Smooth muscle cell (in vitro differentiated cells): ENCODE measurements around the gene SRSF8. TPM values are rescaled to one million over a fixed set of nuclear protein-coding genes. Genes with fewer than 3 reads are reported as not detected.
"Not testable (repeated sequence)": the region's sequence is repeated elsewhere in the genome, so short reads cannot be mapped to it uniquely, and the experiment has no call there.

Source experiments
- DNase-seq: peaks from one replicate; lab custom pipeline; 2025; ENCODE audit not compliant: unreplicated experiment; lab: John Stamatoyannopoulos, UW
- H2AFZ ChIP-seq: fragments of 200-600 bp; sonication (generic); 2 replicates; pipeline ENCODE4 v1.6.0; 2016; ENCODE audit warnings: antibody characterized with exemption, low read depth, mild to moderate bottlenecking
- H3F3A ChIP-seq: fragments of 200-600 bp; sonication (generic); 2 replicates; pipeline ENCODE4 v1.6.0; 2017; ENCODE audit warnings: antibody characterized with exemption, low read depth
- H3K27ac ChIP-seq: fragments of 200-600 bp; sonication (generic); 2 replicates; pipeline ENCODE4 v1.5.1; 2016; ENCODE audit warnings: low read depth, mild to moderate bottlenecking
- H3K27me3 ChIP-seq: fragments of 200-600 bp; sonication (generic); 2 replicates; pipeline ENCODE4 v1.6.1; 2016; ENCODE audit warnings: low read depth, mild to moderate bottlenecking
- H3K36me3 ChIP-seq: fragments of 200-600 bp; sonication (generic); 2 replicates; pipeline ENCODE4 v1.5.1; 2016; ENCODE audit warnings: low read depth
- H3K4me1 ChIP-seq: fragments of 200-600 bp; sonication (generic); 2 replicates; pipeline ENCODE4 v1.5.1; 2016; ENCODE audit warnings: low read depth
- H3K4me2 ChIP-seq: fragments of 200-600 bp; sonication (generic); 2 replicates; pipeline ENCODE4 v1.6.0; 2016; ENCODE audit warnings: mild to moderate bottlenecking
- H3K4me3 ChIP-seq: fragments of 200-600 bp; sonication (generic); 2 replicates; pipeline ENCODE4 v1.5.1; 2016; ENCODE audit warnings: mild to moderate bottlenecking
- H3K79me2 ChIP-seq: fragments of 200-600 bp; sonication (generic); 2 replicates; pipeline ENCODE4 v1.6.0; 2016; ENCODE audit warnings: low read depth, mild to moderate bottlenecking
- H3K9ac ChIP-seq: fragments of 200-600 bp; sonication (generic); 2 replicates; pipeline ENCODE4 v1.6.0; 2016; ENCODE audit warnings: low read depth
- H3K9me3 ChIP-seq: fragments of 200-600 bp; sonication (generic); replicated peaks from 2 replicates; pipeline ENCODE4 v1.5.1; 2016; ENCODE audit warnings: low read depth
- H4K20me1 ChIP-seq: fragments of 200-600 bp; sonication (generic); 2 replicates; pipeline ENCODE4 v1.6.0; 2016; ENCODE audit warnings: low read depth
- CTCF ChIP-seq: fragments of 200-600 bp; sonication (generic); IDR thresholded peaks from 2 replicates; pipeline ENCODE4 v1.5.1; 2017; ENCODE audit warnings: borderline replicate concordance, mild to moderate bottlenecking, antibody characterized with exemption; ENCODE audit not compliant: insufficient read depth, poor library complexity, severe bottlenecking
- WGBS: methylation state at CpG from one replicate; pipeline ENCODE4 v1.1.7; 2016; ENCODE audit warnings: low lambda C conversion rate; 5-methylcytosine and 5-hydroxymethylcytosine counted together
- polyA plus RNA-seq: library from polyadenylated mRNA; unstranded; fragments of >200 nt; fragmentation: Nextera tagmentation; extraction: Ambion mirVana; gene quantifications from 2 replicates; pipeline ENCODE4 v1.2.1, GENCODE V29; 2016
- total RNA-seq: library from RNA; depleted of rRNA; stranded (reverse); fragments of >200 nt; gene quantifications from 2 replicates; pipeline ENCODE4 v1.2.3, GENCODE V29; 2014

SRSF8 gene
- total and polyA plus RNA-seq, 2 experiments from 2014 or later, result 40.5 to 43.5 TPM

GRCh38 chr11:95033051-95033450 is 33.7 kb upstream of the SRSF8 start:
- Histone ChIP-seq H3K27ac (no peak overlapping the region), H3K27me3 (no peaks in the 10 kb centered on the region), H3F3A (no peaks in the 10 kb centered on the region), H3K9ac (no peak overlapping the region), H2AFZ (no peak overlapping the region), H3K4me3 (no peak overlapping the region), H3K36me3 (no peaks in the 10 kb centered on the region), H3K4me1 (no peaks in the 10 kb centered on the region), H3K4me2 (no peak overlapping the region), H3K79me2 (no peaks in the 10 kb centered on the region), H3K9me3 (no peaks in the 10 kb centered on the region), H4K20me1 (no peaks in the 10 kb centered on the region)
- TF ChIP-seq CTCF, result no peak
- DNase-seq, result no peak
- WGBS, result 79% methylated on average over 1 of the region's 1 CpG

- Histone ChIP-seq H3K27ac (no peak overlapping the region), H4K20me1 (no peaks in the 10 kb centered on the region), H3K36me3 (no peaks in the 10 kb centered on the region), H3K4me3 (no peak overlapping the region), H2AFZ (no peak overlapping the region), H3F3A (no peaks in the 10 kb centered on the region), H3K9me3 (no peaks in the 10 kb centered on the region), H3K4me2 (no peak overlapping the region), H3K9ac (no peak overlapping the region), H3K4me1 (no peaks in the 10 kb centered on the region), H3K27me3 (no peaks in the 10 kb centered on the region), H3K79me2 (no peaks in the 10 kb centered on the region)
- DNase-seq, result no peak
- TF ChIP-seq CTCF, result no peak
- WGBS, result 80% methylated on average over 2 of the region's 2 CpGs
Observed at GRCh38 chr11:95035316-95035715, 31.4 kb upstream of the SRSF8 start.

GRCh38 chr11:95037356-95038035 is 29.2 kb upstream of the SRSF8 start:
- not testable (repeated sequence) for H3K27ac ChIP-seq, H3K4me2 ChIP-seq, H2AFZ ChIP-seq, H3K27me3 ChIP-seq, H3K4me3 ChIP-seq, H3K9me3 ChIP-seq, H4K20me1 ChIP-seq, H3F3A ChIP-seq, DNase-seq, H3K36me3 ChIP-seq, H3K79me2 ChIP-seq, H3K9ac ChIP-seq, H3K4me1 ChIP-seq
- WGBS, result 98% methylated on average over 32 of the region's 71 CpGs

- no peak overlapping the region for H3K9ac ChIP-seq
- H3K27me3 ChIP-seq, result no peaks in the 10 kb centered on the region
- no peaks in the 10 kb centered on the region for H3K4me1 ChIP-seq
- H3F3A ChIP-seq, result peaks cover 3% of the 10 kb centered on the region
- H4K20me1 ChIP-seq, result no peaks in the 10 kb centered on the region
- no peak overlapping the region for H3K4me3 ChIP-seq
- H3K4me2 ChIP-seq, result no peak overlapping the region
- no peaks in the 10 kb centered on the region for H3K9me3 ChIP-seq
- DNase-seq, result no peak
- 100% methylated on average over 1 of the region's 1 CpG for whole genome bisulfite sequencing
- TF ChIP-seq CTCF, result no peak
- no peaks in the 10 kb centered on the region for H3K79me2 ChIP-seq
- no peak overlapping the region for H2AFZ ChIP-seq
- no peak overlapping the region for H3K27ac ChIP-seq
- H3K36me3 ChIP-seq, result no peaks in the 10 kb centered on the region
Observed at GRCh38 chr11:95042239-95042638, 24.5 kb upstream of the SRSF8 start.
